ENCODE results near the gene ZNF207.

- TF ChIP-seq POLR2AphosphoS5 (IDR thresholded peaks at IDR 0.05; ENCODE audit: low read depth, low read length) (no peak), CTCF (IDR thresholded peaks at IDR 0.05) (no peak), SIN3A (IDR thresholded peaks at IDR 0.05; ENCODE audit: borderline replicate concordance, insufficient read depth, low read depth, low read length) (no peak), TCF7L2 (IDR thresholded peaks at IDR 0.05; ENCODE audit: low read depth, low read length) (no peak)
These were observed 31.9 kb upstream of the ZNF207 start for GRCh38 chr17:32318071-32318470.

All from Panc1 (cell line).